RPMI8226 (cell line): ENCODE measurements around the gene NBPF26.
A peak's percentile ranks its signal among the peaks of the same experiment; 100 is the strongest.
"Not testable (repeated sequence)": the region's sequence is repeated elsewhere in the genome, so short reads cannot be mapped to it uniquely, and the experiment has no call there.

Experiments
- DNase-seq: peaks from one replicate; pipeline ENCODE4 v3.0.0-alpha.2; 2015

The NBPF26 gene

GRCh38 chr1:120723715-120724402 is at the start of gene NBPF26:
NBPF26 (plus strand) TSS chr1:120723945.
- DNase-seq = peak; percentile 59

- DNase-seq = not testable (repeated sequence)
Measured at GRCh38 chr1:120680106-120680819, 43.5 kb upstream of the NBPF26 start.

GRCh38 chr1:120680938-120681337 is 42.8 kb upstream of the NBPF26 start:
- DNase-seq = not testable (repeated sequence)

- DNase-seq = not testable (repeated sequence)
Measured at GRCh38 chr1:120684397-120684796, 39.3 kb upstream of the NBPF26 start.

- DNase-seq = not testable (repeated sequence)
Measured at GRCh38 chr1:120685622-120686021, 38.1 kb upstream of the NBPF26 start.

GRCh38 chr1:120687250-120687649 is 36.5 kb upstream of the NBPF26 start:
- DNase-seq = not testable (repeated sequence)

GRCh38 chr1:120700807-120701562 is 22.8 kb upstream of the NBPF26 start:
- DNase-seq = not testable (repeated sequence)

GRCh38 chr1:120723358-120723714 is 409 bp upstream of the NBPF26 start:
- not testable (repeated sequence) for DNase-seq

- not testable (repeated sequence) for DNase-seq
Measured at GRCh38 chr1:120724507-120724906, 762 bp downstream of the NBPF26 start.

GRCh38 chr1:120728811-120729210 is 5.1 kb downstream of the NBPF26 start:
- not testable (repeated sequence) for DNase-seq

- not testable (repeated sequence) for DNase-seq
Measured at GRCh38 chr1:120769090-120769489, 45.3 kb downstream of the NBPF26 start.

- not testable (repeated sequence) for DNase-seq
Measured at GRCh38 chr1:120805452-120805851, 81.7 kb downstream of the NBPF26 start.

- DNase-seq = peak; percentile 16
Measured at GRCh38 chr1:120811822-120812221, 88.1 kb downstream of the NBPF26 start.

GRCh38 chr1:120825051-120825450 is 101.3 kb downstream of the NBPF26 start:
- DNase-seq = not testable (repeated sequence)

- DNase-seq = not testable (repeated sequence)
Measured at GRCh38 chr1:120826623-120827022, 102.9 kb downstream of the NBPF26 start.

GRCh38 chr1:120844186-120844944 is 120.6 kb downstream of the NBPF26 start:
- peak; percentile 83 for DNase-seq

GRCh38 chr1:120844945-120845330 is 121.2 kb downstream of the NBPF26 start:
- DNase-seq = not testable (repeated sequence)

GRCh38 chr1:120849400-120850286 is 125.9 kb downstream of the NBPF26 start:
- peak; percentile 7 for DNase-seq

- peak; percentile 49 for DNase-seq
Measured at GRCh38 chr1:120850287-120850536, 126.5 kb downstream of the NBPF26 start.

- DNase-seq = peak; percentile 96
Measured at GRCh38 chr1:120850537-120851421, 127.0 kb downstream of the NBPF26 start.

- DNase-seq = not testable (repeated sequence)
Measured at GRCh38 chr1:120858144-120858543, 134.4 kb downstream of the NBPF26 start.
